Motor neuron (in vitro differentiated cells): ENCODE data around the gene SLC35G6. TPM values are rescaled to one million over a fixed set of nuclear protein-coding genes. Genes with fewer than 3 reads are reported as not detected.
"Not testable (repeated sequence)": the region's sequence is repeated elsewhere in the genome, so short reads cannot be mapped to it uniquely, and the experiment has no call there.

ENCODE experiments used
- ATAC-seq, 8 experiments: fragments of 200-7000 bp; cut with Tn5 transposase; replicated peaks in 6 of 8; 2 replicates each; pipeline ENCODE4 v1.8.0; 2021; ENCODE audit warnings: mild to moderate bottlenecking in 8 of 8, moderate library complexity in 8 of 8
- H3K27ac ChIP-seq, 2 donors: fragments of 250-450 bp; sonication (Bioruptor Pico); 2 replicates each; pipeline ENCODE4 v1.9.0; 2021; ENCODE audit warnings: antibody characterized with exemption in 2 of 2, mild to moderate bottlenecking in 2 of 2, moderate library complexity in 1 of 2
- H3K4me1 ChIP-seq, 2 donors: fragments of 250-450 bp; sonication (Bioruptor Pico); replicated peaks in 1 of 2; 2 replicates each; pipeline ENCODE4 v1.6.1; 2021; ENCODE audit warnings: antibody characterized with exemption in 2 of 2, mild to moderate bottlenecking in 2 of 2, moderate library complexity in 1 of 2
- H3K4me3 ChIP-seq, 5 donors: fragments of 250-450 bp; sonication (Bioruptor Pico); 2 replicates each; pipeline ENCODE4 v1.9.0; 2021; ENCODE audit warnings: antibody characterized with exemption in 5 of 5, mild to moderate bottlenecking in 5 of 5, moderate library complexity in 4 of 5
- WGBS, 10 experiments: fragments of 450-650 bp; shearing (Covaris generic); methylation state at CpG; one replicate each; pipeline ENCODE4 v1.0.0; 2022; 5-methylcytosine and 5-hydroxymethylcytosine counted together
- in situ Hi-C, 9 experiments: fragments of 400-800 bp; cut with MboI; loops; one replicate each; pipeline ENCODE4 v1.15.0; 2021; ENCODE audit warnings: low sequenced_read_pairs in 9 of 9, low pct_unique_long_range_greater_than_20kb in 2 of 9; ENCODE audit not compliant: unreplicated experiment in 9 of 9
- total RNA-seq, 8 experiments: library from RNA; unstranded; fragments of 300-600 nt; gene quantifications; 2 replicates each; pipeline versions ENCODE4 v1.2.3 to v1.2.4, GENCODE V29; 2022

Gene SLC35G6
- total RNA-seq, 8 experiments from 2014 or later: 0.49 to 1.9 (median 0.86) TPM

DNA sequence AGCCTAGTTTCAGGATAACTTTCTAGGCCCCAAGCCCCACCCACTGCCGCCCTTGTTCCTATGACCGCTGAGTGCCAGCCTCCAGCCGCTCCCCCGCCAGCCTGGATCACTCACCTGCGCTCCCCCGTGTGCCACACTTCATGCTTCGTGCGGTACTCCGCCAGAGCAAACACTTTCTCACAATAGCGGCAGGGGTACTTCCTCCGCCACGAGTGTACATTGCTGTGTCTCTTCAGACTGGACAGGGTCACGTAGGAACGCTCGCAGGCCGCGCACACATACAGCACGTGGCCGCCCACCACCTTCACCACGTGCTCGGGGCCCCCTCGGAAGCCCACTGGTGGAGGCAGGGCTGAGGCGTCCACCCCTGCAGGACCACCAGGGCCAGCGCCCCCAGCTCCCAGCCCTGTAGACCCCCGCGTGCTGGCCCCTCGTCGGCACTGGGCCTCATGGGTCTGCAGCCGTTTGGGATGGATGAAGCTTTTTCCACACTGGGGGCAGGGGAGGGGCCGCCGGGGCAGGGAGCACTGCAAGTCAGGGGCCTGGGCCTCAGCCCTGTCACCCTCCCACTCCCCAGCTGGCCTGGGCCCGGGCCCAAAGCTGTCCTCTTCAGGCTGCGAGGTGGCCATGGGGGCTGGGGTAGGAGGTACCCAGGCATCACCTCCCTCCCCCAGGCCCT lies 15.5 kb upstream of the SLC35G6 start:
- Histone ChIP-seq H3K4me3 (no peak overlapping the region), H3K27ac (no peak overlapping the region), H3K4me1 (peaks cover 7 to 11% of the 10 kb centered on the region in 2 donors)
- in situ Hi-C loops: no loop called here
- peak in 2 of 8 experiments; percentile 8 to 10 for ATAC-seq
- WGBS, 10 experiments: 80 to 100% (median 100%) methylated on average over 1 to 3 of the region's 33 CpGs; no CpG with 5 or more reads in 5 of the 10 experiments

DNA sequence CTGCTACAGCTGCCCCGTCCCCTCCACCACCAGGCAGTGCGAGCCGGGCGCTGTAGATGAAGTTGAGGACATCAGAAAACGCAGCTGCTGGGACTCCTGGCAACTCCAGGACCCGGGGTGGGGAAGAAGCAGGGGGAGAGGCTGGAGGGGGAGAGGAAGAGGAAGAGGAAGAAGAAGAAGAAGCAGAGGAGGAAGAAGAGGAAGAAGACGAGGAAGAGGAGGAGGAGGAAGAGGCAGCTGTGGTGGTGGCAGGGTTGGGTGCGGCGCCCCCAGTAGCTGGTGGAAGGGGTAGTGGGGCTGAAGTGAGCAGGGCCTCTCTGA lies 15.0 kb upstream of the SLC35G6 start:
- in situ Hi-C loops: no loop called here
- H3K4me3 ChIP-seq: no peak overlapping the region
- no peak overlapping the region for H3K27ac ChIP-seq
- H3K4me1 ChIP-seq: peaks cover 7 to 11% of the 10 kb centered on the region in 2 donors
- no peak for ATAC-seq
- WGBS, 10 experiments: no CpG with 5 or more reads among the region's 9 CpGs

DNA sequence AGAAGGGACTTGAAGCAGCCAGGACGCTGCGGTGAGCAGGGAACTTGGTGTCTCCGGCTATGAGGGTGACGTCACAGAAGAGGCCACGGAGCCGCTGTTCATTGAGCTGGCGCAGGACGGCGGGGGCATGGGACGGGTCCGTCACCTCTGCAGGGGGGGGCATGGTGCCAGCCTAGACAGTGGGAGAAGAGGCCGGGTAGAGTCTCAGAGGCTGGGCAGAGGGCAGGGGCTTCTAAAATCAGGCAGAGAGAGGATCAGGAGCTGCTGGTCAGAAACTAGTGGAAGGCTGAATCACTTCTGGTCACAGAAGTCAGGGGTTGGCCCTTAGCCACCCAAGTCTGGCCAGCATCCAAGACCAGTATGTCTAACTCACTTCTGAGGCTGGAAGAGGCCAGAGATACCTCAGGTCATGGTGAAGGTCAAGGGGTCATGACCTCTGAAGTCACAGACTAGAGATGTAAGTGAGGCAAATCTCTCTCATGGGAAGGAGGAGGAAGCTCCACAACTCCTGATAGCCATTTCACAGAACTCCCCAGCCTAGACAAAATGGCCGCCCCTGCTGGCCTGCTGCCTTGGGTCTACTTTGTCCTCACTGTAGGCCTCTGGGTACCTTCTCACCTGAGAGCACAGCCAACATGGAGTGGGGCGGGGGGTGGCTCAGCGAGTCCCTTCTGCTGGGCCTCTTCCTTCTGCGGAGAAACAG lies 14.5 kb upstream of the SLC35G6 start:
- in situ Hi-C loops: no loop called here
- Histone ChIP-seq H3K27ac (peak overlapping the region in 1 of 2 donors; percentile 36), H3K4me3 (no peak overlapping the region), H3K4me1 (peaks cover 7 to 11% of the 10 kb centered on the region in 2 donors)
- ATAC-seq: peak in 1 of 8 experiments; percentile 38
- 60 to 100% (median 84%) methylated on average over 1 to 5 of the region's 16 CpGs; no CpG with 5 or more reads in 4 of the 10 experiments for WGBS, 10 experiments

DNA sequence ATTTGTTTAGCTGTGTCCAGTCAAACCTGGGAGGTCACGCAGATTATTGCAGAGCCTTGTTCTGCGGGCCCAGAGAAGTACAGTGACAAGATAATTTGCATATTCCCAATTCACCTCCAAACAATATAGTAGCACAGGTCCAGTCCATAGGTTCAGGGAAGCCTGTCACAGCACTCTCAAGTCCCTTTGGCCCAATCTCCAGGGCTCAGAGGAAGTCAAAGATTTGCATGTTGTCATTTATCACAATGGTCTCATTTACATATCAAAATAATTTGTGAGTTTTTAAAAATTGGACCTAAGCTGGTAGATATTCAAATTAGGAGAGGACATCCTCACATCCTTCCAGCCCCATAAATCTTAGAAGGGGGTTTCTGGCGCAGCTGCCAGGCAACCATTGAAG lies 13.7 kb upstream of the SLC35G6 start:
- no peak overlapping the region for H3K27ac ChIP-seq
- no peak for ATAC-seq
- no peak overlapping the region for H3K4me3 ChIP-seq
- in situ Hi-C loops: no loop called here
- H3K4me1 ChIP-seq: peaks cover 7 to 11% of the 10 kb centered on the region in 2 donors
- 44 to 100% (median 81%) methylated on average over 1 to 3 of the region's 3 CpGs; no CpG with 5 or more reads in 4 of the 10 experiments for WGBS, 10 experiments

DNA sequence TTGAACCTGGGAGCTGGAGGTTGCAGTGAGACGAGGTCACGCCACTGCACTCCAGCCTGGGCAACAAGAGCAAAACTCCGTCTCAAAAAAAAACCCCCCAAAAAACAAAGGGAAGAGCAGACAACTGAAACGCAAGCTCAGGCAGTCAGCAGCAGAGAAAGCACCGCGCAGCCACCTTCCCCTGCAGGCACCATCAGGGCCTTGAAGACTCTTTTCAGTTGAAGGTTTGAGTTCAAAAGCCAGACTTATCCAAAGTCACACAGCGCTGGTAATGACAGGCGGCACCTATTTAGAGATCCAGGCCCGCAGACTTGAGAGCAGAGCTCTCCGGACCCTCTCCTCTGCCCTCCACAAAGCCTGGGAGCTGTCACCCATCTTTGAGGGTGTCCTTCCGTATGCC lies 13.0 kb upstream of the SLC35G6 start:
- Histone ChIP-seq H3K4me1 (peaks cover 7 to 11% of the 10 kb centered on the region in 2 donors), H3K4me3 (no peak overlapping the region), H3K27ac (no peak overlapping the region)
- in situ Hi-C loops: no loop called here
- no peak for ATAC-seq
- 85 to 100% (median 93%) methylated on average over 2 to 7 of the region's 11 CpGs; no CpG with 5 or more reads in 3 of the 10 experiments for WGBS, 10 experiments

DNA sequence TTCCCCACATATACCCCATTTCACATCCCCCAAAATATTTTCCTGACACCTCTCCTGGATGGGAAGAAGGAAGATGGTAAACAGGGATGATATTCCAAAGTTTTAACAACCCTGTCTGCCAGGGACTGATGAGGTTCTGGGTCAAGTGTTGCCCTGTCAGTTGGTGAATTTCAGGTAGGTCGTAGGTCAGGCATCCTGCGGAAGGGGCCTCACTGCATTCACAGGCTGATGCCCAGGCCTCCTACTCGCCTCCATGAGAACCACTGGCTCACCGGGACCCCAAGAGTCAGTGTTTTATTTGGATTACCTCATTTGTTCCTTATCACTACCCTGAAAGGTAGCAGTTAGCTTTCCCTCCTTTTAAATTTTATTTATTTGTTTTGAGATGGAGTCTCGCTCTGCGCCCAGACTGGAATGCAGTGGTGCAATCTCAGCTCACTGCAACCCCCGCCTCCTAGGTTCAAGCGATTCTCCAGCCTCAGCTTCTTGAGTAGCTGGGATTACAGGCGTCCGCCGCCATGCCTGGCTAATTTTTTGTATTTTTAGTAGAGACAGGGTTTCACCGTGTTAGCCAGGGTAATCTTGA lies 12.3 kb upstream of the SLC35G6 start:
- WGBS, 10 experiments: 81 to 100% (median 93%) methylated on average over 1 to 9 of the region's 12 CpGs; no CpG with 5 or more reads in 4 of the 10 experiments
- ATAC-seq: no peak
- Histone ChIP-seq H3K4me3 (no peak overlapping the region), H3K4me1 (peaks cover 7 to 11% of the 10 kb centered on the region in 2 donors), H3K27ac (no peak overlapping the region)
- in situ Hi-C loops: no loop called here

DNA sequence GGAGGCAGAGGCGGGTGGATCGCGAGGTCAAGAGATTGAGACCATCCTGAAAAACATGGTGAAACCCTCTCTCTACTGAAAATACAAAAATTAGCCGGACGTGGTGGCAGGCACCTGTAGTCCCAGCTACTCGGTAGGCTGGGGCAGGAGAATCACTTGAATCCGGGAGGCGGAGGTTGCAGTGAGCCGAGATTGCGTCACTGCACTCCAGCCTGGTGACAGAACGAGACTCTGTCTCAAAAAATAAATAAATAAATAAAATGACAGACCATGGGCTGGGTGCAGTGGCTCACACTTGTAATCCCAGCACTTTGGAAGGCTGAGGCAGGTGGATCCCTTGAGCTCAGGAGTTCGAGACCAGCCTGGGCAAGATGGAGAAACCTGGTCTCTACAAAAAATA lies 11.4 kb upstream of the SLC35G6 start:
- H3K27ac ChIP-seq, in situ Hi-C loops, H3K4me3 ChIP-seq, ATAC-seq: not testable (repeated sequence)
- peaks cover 7 to 11% of the 10 kb centered on the region in 2 donors for H3K4me1 ChIP-seq
- 89 to 100% (median 98%) methylated on average over 1 to 12 of the region's 12 CpGs; no CpG with 5 or more reads in 2 of the 10 experiments for WGBS, 10 experiments

DNA sequence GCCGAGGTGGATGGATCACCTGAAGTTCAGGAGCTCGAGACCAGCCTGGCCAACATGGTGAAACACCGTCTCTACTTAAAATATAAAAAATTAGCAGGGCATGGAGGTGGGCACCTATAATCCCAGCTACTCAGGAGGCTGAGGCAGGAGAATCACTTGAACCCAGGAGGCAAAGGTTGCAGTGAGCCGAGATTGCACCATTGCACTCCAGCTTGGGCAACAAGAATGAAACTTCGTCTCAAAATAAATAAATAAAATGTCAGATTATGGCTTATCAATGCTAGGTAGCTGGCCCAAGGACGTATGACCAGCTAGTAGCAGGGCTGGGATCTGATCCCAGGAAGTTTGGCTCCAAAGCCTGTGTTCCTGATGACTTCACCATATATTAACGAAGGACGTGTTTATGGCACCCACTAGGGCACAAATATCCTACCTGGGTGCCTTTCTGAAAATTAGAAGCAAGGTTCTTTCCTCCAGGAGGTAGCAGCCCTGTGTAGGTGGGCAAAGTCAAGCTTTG lies 10.7 kb upstream of the SLC35G6 start:
- ATAC-seq, H3K27ac ChIP-seq, in situ Hi-C loops, H3K4me3 ChIP-seq: not testable (repeated sequence)
- WGBS, 10 experiments: 66 to 100% (median 90%) methylated on average over 1 to 8 of the region's 8 CpGs; no CpG with 5 or more reads in 1 of the 10 experiments
- H3K4me1 ChIP-seq: peaks cover 7 to 11% of the 10 kb centered on the region in 2 donors

DNA sequence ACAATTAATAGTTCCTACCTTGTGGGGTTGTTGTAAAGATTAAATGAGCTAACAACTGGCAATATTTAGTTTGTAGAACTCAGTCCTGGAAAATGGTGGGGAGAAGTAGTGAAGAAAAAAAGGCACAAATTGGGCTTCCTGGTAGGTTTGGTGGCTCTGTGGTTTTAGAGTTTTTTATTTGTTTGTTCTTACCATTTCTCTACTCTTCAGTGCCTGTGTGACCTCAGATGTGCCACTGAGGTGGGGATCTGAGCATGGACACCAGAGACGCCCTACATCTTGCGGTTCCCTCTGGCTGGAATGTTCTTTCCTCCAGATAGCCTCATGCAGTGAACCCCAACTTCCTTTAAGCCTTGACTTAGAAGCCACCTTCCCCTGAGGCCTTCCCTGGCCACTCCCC lies 9.5 kb upstream of the SLC35G6 start:
- WGBS, 10 experiments: 83 to 100% (median 83%) methylated on average over 1 to 2 of the region's 2 CpGs; no CpG with 5 or more reads in 7 of the 10 experiments
- Histone ChIP-seq H3K4me3 (no peak overlapping the region), H3K27ac (no peak overlapping the region), H3K4me1 (peaks cover 7 to 11% of the 10 kb centered on the region in 2 donors)
- in situ Hi-C loops: no loop called here
- ATAC-seq: no peak

DNA sequence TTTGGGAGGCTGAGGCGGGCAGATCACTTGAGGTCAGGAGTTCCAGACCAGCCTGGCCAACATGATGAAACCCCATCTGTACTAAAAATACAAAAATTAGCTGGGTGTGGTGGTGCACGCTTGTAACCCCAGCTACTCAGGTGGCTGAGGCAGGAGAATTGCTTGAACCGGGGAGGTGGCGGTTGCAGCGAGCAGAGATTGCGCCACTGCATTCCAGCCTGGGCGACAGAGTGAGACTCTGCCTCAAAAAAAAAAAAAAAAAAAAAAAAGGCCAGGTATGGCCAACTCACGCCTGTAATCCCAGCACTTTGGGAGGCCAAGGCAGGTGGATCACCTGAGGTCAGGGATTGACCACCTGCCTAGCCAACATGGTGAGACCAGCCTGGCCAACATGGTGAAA lies 6.5 kb upstream of the SLC35G6 start:
- in situ Hi-C loops, H3K4me3 ChIP-seq, ATAC-seq, H3K27ac ChIP-seq: not testable (repeated sequence)
- peaks cover 5 to 12% of the 10 kb centered on the region in 2 donors for H3K4me1 ChIP-seq
- WGBS, 10 experiments: 79 to 100% (median 100%) methylated on average over 1 to 5 of the region's 8 CpGs; no CpG with 5 or more reads in 4 of the 10 experiments

DNA sequence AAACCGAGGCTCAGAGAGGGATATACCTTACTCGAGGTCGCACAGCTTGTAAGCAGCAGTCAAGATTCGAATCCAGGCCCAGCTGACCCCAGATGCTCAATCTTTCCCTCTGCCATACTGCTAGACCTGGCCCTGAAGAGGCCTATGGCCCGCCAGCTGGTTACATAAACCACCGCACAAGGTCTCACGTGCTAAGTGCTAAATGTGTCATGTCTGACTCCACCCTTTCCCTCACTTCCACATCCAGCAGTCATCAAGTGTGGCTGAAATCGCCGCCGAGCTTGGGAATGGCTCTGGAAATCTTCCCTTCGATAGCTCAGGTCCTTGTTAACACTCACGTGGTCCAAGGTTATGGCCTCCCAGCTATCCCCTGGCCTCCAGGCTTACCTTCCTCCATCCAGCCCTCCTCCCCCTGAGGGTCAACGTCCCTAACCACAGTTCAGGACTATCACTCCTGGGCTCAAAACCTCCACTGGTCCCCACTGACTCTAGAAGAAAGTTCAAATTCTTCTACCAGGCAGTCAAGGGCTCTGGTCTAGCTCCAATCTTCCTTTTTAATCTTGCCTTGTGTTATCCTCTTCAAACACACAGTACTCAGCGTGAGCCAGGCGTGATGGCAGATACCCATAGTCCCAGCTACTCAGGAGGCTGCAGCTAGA lies 5.4 kb upstream of the SLC35G6 start:
- 39 to 92% (median 64%) methylated on average over 3 to 10 of the region's 15 CpGs; no CpG with 5 or more reads in 3 of the 10 experiments for WGBS, 10 experiments

DNA sequence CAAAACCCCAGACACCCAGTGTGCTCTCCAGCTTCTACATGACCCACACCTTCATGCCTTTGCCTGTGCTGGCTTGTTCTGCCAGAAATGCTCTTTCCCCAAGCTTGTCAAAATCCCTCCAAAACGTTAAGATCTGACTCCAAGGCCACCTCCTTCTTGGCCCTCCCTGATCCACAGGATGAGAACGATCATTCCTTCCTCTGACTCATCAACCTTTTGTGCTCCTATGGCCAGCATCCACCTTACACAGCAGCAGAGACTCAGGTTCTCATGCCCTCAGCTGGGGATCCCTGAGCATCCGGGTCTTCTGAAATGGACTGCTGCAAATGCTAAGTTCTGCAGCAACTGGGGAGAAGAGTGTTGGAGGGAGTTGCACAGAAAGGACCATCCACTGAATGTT lies 4.8 kb upstream of the SLC35G6 start:
- in situ Hi-C loops: no loop called here
- peaks cover 14 to 28% of the 10 kb centered on the region in 2 donors for H3K4me1 ChIP-seq
- 7 to 100% (median 51%) methylated on average over 1 to 3 of the region's 3 CpGs; no CpG with 5 or more reads in 2 of the 10 experiments for WGBS, 10 experiments
- H3K27ac ChIP-seq: no peak overlapping the region
- no peak for ATAC-seq
- H3K4me3 ChIP-seq: no peak overlapping the region

More for the DNA sequence above, 5.4 kb upstream of the SLC35G6 start:
- H3K4me3 ChIP-seq: no peak overlapping the region
- peak in 2 of 8 experiments; percentile 10 to 13 for ATAC-seq
- peaks cover 14 to 22% of the 10 kb centered on the region in 2 donors for H3K4me1 ChIP-seq
- no peak overlapping the region for H3K27ac ChIP-seq
- in situ Hi-C loops: no loop called here
